Measurements from ENCODE around the gene AURKB.
"Not testable (repeated sequence)": the region's sequence is repeated elsewhere in the genome, so short reads cannot be mapped to it uniquely, and the experiment has no call there.

Gene AURKB

DNA sequence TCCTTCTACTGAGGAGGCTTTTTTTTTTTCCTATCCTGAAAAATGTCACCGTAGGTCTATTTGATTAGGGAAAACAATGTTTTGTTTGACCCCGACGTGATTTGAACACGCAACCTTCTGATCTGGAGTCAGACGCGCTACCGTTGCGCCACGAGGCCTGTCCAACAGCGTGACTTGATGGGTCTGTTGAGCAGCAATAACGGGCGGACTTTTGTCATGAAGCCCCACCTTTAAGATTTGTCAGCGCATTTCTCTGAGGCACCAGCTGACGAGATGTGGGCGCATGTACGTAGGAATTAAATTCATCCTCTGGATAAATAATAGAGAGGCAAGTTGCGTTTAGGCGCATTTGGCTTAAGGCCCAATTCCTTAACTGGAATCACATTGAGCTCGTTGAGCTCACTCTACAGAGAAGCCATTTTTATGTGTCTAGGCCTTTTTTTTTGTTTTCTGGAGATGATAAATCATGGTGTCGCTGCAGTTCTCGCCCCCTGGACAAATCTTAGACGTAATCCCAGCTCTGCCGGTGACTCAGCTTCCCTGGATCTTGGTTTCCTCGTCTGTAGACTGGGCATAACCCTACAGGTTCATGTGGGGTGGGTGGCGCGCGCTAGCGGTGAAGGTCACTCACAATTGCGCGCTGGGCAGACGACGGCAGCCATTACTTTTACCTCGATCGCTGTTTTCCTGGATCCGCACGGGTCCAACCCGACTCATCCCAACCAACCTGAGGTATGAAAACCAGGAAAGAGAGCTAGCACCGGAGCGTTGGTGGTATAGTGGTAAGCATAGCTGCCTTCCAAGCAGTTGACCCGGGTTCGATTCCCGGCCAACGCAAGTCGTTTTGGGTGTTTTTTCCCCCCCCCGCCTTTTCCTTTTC, 10.6 kb upstream of the AURKB start:
- no peaks in the 10 kb centered on the region for H3K9me3 ChIP-seq (ENCODE audit: control insufficient read depth, insufficient read depth, low read length)
- no peaks in the 10 kb centered on the region; the same call in 1 of the 2 replicates for H3K4me1 ChIP-seq (ENCODE audit: insufficient read depth, low read length)
- peak overlapping the region; percentile 81 for H3K9ac ChIP-seq (ENCODE audit: low read depth, low read length)
- H3K36me3 ChIP-seq (ENCODE audit: insufficient read depth, low read length), result no peaks in the 10 kb centered on the region

DNA sequence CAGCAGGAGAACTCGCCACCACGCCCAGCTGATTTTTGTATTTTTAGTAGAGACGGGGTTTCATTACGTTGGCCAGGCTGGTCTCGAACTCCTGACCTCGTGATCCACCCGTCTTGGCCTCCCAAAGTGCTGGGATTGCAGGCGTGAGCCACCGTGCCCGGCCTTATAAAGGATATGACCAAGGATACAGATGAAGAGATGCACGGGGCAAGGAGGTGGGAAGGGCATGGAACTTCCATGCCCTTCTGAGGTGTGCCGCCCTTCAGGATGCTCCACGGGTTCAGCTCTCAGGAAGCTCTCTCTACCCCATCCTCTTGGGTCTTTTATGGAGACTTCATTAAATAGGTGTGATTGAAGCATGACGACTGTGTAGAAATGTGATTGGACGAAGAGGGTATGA, 3.6 kb upstream of the AURKB start:
- not testable (repeated sequence) for H3K9me3 ChIP-seq (ENCODE audit: control insufficient read depth, insufficient read depth, low read length); H3K4me1 ChIP-seq (ENCODE audit: insufficient read depth, low read length); H3K9ac ChIP-seq (ENCODE audit: low read depth, low read length); H3K36me3 ChIP-seq (ENCODE audit: insufficient read depth, low read length)

DNA sequence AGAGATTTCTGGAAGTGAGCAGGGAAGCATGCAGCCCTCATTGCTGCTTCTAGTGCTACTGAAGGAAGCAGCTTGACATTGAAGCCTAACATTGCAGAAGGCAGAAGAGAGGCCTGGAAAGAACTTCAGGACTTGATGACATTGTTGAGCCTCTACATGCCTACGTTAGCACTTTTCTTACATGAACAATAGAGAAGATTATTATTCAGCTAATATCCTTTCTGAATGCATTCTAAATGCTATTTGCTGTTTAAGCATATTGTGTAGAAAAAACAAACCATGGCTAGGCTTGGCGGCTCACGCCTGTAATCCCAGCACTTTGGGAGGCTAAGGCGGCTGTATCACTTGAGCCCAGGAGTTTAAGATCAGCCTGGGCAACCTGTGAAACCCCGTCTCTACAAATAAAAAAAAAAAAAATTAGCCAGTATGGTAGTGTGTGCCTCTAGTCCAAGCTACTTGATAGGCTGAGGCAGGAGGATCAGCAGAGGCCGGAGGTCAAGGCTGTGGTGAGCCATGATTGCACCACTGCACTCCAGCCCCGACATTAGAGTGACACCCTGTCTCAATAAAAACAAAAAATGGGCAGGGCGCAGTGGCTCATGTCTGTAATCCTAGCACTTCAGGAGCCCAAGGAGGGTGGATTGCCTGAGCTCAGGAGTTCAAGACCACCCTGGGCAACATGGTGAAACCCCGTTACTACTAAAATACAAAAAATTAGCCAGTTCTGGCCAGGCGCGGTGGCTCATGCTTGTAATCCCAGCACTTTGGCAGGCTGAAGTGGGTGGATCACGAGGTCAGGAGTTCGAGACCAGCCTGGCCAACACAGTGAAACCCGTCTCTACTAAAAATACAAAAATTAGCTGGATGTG, 2.2 kb upstream of the AURKB start:
- Histone ChIP-seq H3K9me3 (ENCODE audit: control insufficient read depth, insufficient read depth, low read length) (no peaks in the 10 kb centered on the region), H3K9ac (ENCODE audit: low read depth, low read length) (no peak overlapping the region), H3K36me3 (ENCODE audit: insufficient read depth, low read length) (peaks cover 2% of the 10 kb centered on the region), H3K4me1 (ENCODE audit: insufficient read depth, low read length) (no peaks in the 10 kb centered on the region)

DNA sequence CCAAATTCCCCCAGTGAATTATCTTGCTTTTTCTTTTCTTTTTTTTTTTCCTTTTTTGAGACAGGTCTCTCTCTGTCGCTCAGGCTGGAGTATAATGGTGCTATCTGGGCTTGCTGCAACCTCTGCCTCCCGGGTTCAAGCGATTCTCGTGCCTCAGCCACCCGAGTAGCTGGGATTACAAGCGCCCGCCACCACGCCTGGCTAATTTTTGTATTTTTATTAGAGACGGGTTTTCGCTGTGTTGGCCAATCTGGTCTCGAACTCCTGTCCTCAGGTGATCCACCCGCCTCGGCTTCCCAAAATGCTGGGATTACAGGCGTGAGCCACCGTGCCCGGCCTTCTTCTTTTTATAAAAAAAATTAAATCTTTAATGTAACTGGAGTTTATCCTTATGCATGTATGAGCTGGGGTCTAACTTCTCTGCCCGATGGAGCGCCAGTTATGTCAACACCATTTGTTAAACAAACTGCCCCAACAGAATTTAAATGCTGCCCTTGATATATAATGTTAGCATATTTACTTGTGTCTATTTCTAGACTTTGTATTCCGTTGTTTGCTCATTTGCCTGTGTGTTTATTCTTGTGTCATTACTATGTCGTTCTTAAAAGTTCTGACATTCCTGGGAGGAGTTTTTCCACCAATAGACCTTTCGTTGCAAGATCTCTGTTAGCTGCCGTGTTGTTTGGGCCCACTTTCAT, 535 bp upstream of the AURKB start:
- H3K36me3 ChIP-seq (ENCODE audit: insufficient read depth, low read length), result peaks cover 13% of the 10 kb centered on the region
- H3K9ac ChIP-seq (ENCODE audit: low read depth, low read length), result peak overlapping the region; percentile 90; the same call in 1 of the 2 replicates
- H3K4me1 ChIP-seq (ENCODE audit: insufficient read depth, low read length), result no peaks in the 10 kb centered on the region
- H3K9me3 ChIP-seq (ENCODE audit: control insufficient read depth, insufficient read depth, low read length), result no peaks in the 10 kb centered on the region

DNA sequence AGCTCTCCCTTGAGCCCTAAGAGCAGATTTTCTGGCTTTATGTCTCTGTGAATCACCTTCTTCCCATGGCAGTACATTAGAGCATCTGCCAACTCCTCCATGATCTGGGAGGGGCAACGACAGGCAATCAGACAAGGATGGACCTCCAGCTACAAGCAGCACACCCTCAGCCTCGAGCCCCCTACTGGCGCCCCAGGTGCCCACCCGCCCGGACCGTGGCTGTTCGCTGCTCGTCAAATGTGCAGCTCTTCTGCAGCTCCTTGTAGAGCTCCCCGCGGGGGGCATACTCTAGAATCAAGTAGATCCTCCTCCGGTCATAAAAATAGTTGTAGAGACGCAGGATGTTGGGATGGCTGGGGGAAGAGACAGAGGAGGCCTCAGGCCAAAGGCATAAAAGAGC, 3.8 kb downstream of the AURKB start:
- H3K9ac ChIP-seq (ENCODE audit: low read depth, low read length), result no peak overlapping the region
- no peaks in the 10 kb centered on the region for H3K9me3 ChIP-seq (ENCODE audit: control insufficient read depth, insufficient read depth, low read length)
- no peaks in the 10 kb centered on the region for H3K4me1 ChIP-seq (ENCODE audit: insufficient read depth, low read length)
- H3K36me3 ChIP-seq (ENCODE audit: insufficient read depth, low read length), result peaks cover 17% of the 10 kb centered on the region

DNA sequence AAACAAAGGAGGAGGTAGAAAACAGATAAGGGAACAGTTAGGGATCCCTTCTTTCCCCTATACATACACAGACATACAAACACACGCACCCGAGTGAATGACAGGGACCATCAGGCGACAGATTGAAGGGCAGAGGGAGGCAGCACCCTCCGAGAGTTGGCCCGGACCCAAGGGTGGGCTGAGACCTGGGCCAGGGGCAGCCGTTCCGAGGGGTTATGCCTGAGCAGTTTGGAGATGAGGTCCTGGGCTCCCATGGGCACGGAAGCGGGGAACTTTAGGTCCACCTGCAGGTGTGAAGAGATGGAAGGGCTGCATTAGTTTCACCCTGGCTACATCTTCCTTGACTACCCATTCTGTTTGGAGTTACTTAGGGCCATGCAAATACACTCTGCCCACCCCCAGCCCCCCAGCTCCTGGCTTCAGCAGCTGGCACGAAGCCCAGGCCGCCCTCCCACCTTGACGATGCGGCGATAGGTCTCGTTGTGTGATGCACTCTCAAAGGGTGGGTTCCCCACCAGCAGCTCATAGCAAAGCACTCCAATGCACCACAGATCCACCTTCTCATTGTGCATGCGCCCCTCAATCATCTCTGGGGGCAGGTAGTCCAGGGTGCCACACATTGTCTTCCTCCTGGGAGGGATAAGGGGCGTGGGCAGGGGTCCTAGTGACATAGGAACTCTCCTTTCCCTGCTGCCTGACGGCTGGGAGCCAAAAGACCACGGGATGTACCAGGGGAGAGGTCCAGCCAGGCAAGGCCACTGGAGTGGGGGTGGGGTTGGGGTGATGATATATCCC, 5.4 kb downstream of the AURKB start:
- Histone ChIP-seq H3K9ac (ENCODE audit: low read depth, low read length) (no peak overlapping the region), H3K4me1 (ENCODE audit: insufficient read depth, low read length) (no peaks in the 10 kb centered on the region), H3K36me3 (ENCODE audit: insufficient read depth, low read length) (peaks cover 17% of the 10 kb centered on the region), H3K9me3 (ENCODE audit: control insufficient read depth, insufficient read depth, low read length) (no peaks in the 10 kb centered on the region)

DNA sequence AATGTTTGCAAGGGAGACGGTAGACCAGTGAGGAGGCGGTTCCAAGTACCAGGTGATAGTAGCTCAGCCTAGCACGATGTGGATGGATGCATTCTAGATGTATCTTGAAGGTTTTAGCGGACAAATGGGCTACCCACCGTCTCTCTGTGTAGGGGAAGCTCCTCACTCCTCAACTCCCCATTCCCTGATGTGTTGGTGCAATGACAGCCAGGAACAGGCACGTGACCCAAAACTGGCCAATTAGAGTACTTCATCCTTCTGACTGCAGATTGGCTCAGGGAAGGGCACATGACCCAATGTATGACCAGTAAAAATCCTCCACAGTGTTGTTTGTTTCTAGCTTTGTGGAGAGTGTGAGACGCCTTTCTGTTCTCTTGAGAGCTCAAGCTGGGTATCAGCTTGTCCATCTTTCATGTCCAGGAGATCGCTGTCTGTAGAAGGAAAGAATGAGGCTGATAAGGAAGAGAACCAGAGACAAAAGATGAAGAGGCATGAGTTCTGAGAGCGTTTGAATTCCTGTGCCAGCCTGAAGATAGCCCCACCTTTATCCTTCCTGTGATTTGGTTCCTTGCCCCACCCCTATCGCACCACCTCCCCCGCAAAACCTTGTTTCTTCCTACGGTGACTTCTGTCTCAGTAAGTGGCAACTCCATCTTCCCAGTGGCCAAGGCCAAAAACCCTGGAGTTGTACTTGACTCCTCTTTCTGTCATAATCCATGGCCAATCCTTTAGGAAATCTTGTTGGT, 18.1 kb downstream of the AURKB start:
- peak overlapping the region; percentile 47 for H3K9ac ChIP-seq (ENCODE audit: low read depth, low read length)
- peaks cover 9% of the 10 kb centered on the region for H3K4me1 ChIP-seq (ENCODE audit: insufficient read depth, low read length)
- H3K36me3 ChIP-seq (ENCODE audit: insufficient read depth, low read length), result no peaks in the 10 kb centered on the region
- no peaks in the 10 kb centered on the region for H3K9me3 ChIP-seq (ENCODE audit: control insufficient read depth, insufficient read depth, low read length)

DNA sequence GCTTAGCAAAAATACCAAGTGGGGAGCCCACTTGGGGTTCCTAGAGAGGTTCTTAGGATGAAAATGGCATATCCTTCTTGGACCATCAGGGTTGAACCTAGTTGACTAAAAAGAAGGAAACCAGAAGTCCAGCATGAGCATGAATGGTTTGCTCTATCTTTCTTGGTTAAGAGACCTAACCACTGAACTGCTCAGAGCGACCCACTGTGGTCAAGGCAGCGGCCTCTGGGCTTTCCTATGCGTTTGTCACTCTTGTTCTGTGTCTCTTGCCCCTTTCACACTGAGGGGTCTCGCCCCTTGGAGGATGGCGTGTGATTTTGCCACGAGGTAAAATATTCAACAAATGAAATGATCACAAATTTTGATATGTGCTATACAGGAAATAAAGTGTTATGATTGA, 19.9 kb downstream of the AURKB start:
- H3K9ac ChIP-seq (ENCODE audit: low read depth, low read length), result peak overlapping the region; percentile 41; the same call in 1 of the 2 replicates
- no peaks in the 10 kb centered on the region for H3K9me3 ChIP-seq (ENCODE audit: control insufficient read depth, insufficient read depth, low read length)
- peaks cover 9% of the 10 kb centered on the region for H3K4me1 ChIP-seq (ENCODE audit: insufficient read depth, low read length)
- no peaks in the 10 kb centered on the region for H3K36me3 ChIP-seq (ENCODE audit: insufficient read depth, low read length)

DNA sequence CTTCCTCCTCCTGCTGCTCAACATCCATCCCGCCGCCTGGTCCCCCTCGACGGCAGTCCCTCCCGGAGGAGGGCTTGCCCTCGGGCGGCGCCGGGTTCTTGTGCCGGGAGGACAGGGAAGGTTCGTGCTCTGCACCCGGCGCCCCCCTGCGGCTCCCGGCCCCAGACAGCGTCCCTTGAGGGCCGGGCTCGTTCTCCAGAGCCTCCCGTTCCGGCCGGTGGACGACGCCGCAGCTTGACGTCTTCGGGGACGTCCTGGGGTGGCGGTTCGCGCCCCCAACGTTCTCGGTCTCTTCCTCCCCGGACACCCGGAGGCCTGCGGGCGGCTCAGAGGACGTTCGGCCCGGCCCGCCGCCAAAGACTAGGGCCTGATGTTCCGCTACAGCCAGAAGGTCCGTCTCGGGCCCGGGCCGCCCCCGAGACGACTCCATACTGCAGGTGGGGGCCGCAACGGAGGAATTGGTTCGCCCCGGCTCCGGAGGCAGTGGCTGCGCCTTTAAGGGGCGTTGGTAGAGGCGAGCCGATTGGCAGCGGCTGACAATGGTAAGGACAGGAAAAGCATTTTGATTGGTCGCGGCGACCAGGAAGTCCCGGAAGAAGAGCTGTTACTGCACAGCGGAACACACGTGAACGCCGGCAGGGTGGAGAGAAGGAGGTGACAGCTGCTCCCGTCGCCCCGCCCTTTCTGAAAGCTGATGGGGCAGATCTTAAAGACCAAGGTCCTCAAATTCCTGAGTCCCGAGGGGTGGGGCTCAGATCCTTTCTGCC, 20.5 kb downstream of the AURKB start, which contains the start of gene BORCS6:
BORCS6 (minus strand) TSS at position 470 of the 767 bp plus-strand sequence; CDS start at position 430, 40 bp downstream.
- Histone ChIP-seq H3K36me3 (ENCODE audit: insufficient read depth, low read length) (no peaks in the 10 kb centered on the region), H3K4me1 (ENCODE audit: insufficient read depth, low read length) (peaks cover 9% of the 10 kb centered on the region), H3K9ac (ENCODE audit: low read depth, low read length) (peak within 1 kb of the TSS; percentile 75), H3K9me3 (ENCODE audit: control insufficient read depth, insufficient read depth, low read length) (no peaks in the 10 kb centered on the region)

DNA sequence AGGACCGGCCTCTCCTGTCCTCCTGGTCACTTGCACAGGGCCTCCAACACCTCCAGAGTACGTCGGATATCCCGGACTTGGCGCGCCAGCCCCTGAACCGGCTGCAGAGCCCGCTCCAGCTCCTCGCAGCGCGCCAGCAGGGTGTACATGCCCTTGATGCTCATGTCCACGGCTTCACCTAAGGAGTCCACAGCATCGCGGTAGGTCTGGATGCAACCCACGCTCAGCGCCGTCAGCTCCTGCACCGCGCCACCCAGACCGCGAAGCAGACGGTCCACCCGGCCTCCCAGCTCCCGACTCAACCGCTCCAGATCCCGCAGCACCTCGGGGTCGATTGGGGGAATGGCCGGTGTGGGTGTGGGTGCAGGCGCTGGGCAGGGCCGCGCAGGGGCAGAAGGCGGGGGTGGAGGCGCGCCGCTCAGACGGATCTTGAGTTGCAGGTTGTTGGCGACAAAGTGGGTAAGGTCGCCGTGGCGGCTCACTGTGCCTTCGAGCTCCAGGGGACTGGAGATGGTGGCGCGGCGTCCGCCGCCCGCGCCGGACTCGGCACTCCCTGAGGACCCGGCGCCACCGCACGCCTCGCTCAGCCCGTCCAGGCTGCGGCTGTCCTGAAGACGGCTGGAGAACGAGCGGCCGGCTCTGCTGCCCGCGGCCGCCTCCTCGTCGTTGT, 21.2 kb downstream of the AURKB start:
- Histone ChIP-seq H3K4me1 (ENCODE audit: insufficient read depth, low read length) (peaks cover 9% of the 10 kb centered on the region), H3K9ac (ENCODE audit: low read depth, low read length) (peak overlapping the region; percentile 75; the same call in 1 of the 2 replicates), H3K36me3 (ENCODE audit: insufficient read depth, low read length) (no peaks in the 10 kb centered on the region), H3K9me3 (ENCODE audit: control insufficient read depth, insufficient read depth, low read length) (no peaks in the 10 kb centered on the region)

DNA sequence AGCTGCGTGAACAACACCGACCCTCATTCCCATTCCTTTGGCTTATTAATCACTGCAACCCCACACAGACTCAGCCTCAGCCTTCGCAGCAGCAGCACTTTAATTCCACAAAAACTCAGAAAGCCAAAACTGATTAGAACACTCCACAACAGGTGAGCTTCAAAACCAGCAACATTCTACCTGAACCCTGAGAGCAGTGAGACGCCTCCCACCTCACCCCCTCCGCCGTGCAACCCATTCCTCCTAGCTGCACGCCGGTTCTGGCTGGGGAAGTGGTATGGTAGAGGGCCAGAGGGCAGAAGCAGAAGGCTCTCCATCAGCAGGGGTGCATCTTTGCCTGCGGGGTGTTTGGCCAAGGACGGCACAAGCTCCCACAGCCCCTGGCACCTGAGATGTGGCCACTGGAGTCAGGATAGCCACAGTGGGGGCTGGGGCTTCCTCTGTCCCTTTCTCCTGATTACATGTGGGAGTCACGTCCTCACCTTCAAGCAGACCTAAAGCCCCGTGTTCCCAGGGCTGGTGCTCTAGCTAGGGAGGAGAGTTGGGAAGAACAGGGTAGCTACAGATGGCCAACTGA, 22.0 kb downstream of the AURKB start:
- no peaks in the 10 kb centered on the region for H3K36me3 ChIP-seq (ENCODE audit: insufficient read depth, low read length)
- H3K9me3 ChIP-seq (ENCODE audit: control insufficient read depth, insufficient read depth, low read length), result no peaks in the 10 kb centered on the region
- peak overlapping the region; percentile 75; the same call in 1 of the 2 replicates for H3K9ac ChIP-seq (ENCODE audit: low read depth, low read length)
- peaks cover 9% of the 10 kb centered on the region for H3K4me1 ChIP-seq (ENCODE audit: insufficient read depth, low read length)
